ENCODE data around the gene SPTBN4.

- no peak for TF ChIP-seq CREB1 (IDR thresholded peaks at IDR 0.05; ENCODE audit: low read depth)
- TF ChIP-seq, protein P1, sequence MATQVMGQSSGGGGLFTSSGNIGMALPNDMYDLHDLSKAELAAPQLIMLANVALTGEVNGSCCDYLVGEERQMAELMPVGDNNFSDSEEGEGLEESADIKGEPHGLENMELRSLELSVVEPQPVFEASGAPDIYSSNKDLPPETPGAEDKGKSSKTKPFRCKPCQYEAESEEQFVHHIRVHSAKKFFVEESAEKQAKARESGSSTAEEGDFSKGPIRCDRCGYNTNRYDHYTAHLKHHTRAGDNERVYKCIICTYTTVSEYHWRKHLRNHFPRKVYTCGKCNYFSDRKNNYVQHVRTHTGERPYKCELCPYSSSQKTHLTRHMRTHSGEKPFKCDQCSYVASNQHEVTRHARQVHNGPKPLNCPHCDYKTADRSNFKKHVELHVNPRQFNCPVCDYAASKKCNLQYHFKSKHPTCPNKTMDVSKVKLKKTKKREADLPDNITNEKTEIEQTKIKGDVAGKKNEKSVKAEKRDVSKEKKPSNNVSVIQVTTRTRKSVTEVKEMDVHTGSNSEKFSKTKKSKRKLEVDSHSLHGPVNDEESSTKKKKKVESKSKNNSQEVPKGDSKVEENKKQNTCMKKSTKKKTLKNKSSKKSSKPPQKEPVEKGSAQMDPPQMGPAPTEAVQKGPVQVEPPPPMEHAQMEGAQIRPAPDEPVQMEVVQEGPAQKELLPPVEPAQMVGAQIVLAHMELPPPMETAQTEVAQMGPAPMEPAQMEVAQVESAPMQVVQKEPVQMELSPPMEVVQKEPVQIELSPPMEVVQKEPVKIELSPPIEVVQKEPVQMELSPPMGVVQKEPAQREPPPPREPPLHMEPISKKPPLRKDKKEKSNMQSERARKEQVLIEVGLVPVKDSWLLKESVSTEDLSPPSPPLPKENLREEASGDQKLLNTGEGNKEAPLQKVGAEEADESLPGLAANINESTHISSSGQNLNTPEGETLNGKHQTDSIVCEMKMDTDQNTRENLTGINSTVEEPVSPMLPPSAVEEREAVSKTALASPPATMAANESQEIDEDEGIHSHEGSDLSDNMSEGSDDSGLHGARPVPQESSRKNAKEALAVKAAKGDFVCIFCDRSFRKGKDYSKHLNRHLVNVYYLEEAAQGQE (IDR thresholded peaks at IDR 0.05; ENCODE audit: low read depth), result no peak
- TF ChIP-seq EP300 (IDR thresholded peaks at IDR 0.05; ENCODE audit: borderline replicate concordance), result no peak
- TF ChIP-seq RAD21 (IDR thresholded peaks at IDR 0.05; ENCODE audit: low read depth), result no peak
These were observed 42.0 kb upstream of the SPTBN4 start for GRCh38 chr19:40424637-40425449.

Measured in Ishikawa (cell line).